Measurements from ENCODE around the gene GRIP2.

GRIP2 gene

GRCh38 chr3:14581334-14582044, 41.3 kb upstream of the GRIP2 start:
- Histone ChIP-seq H3K9me3 (replicated peaks; ENCODE audit: insufficient read depth, low read length) (no peaks in the 10 kb centered on the region), H4K20me1 (ENCODE audit: insufficient read depth, low read length) (no peaks in the 10 kb centered on the region), H3K36me3 (replicated peaks; ENCODE audit: insufficient read depth, low read length) (no peaks in the 10 kb centered on the region), H2AFZ (ENCODE audit: low read length) (no peak overlapping the region), H3K9ac (ENCODE audit: low read length) (no peak overlapping the region), H3F3A (ENCODE audit: insufficient read depth, low read length) (no peaks in the 10 kb centered on the region), H3K4me2 (ENCODE audit: low read depth, low read length) (no peak overlapping the region), H3K27me3 (replicated peaks; ENCODE audit: insufficient read depth, low read length) (peaks cover 55% of the 10 kb centered on the region), H3K4me1 (ENCODE audit: low read length) (no peaks in the 10 kb centered on the region), H3K4me3 (ENCODE audit: low read length) (no peak overlapping the region), H3K27ac (ENCODE audit: low read length) (no peak overlapping the region), H3K9me2 (replicated peaks; ENCODE audit: insufficient read depth, low read length) (no peaks in the 10 kb centered on the region), H3K79me2 (ENCODE audit: low read length) (no peaks in the 10 kb centered on the region)
- DNase-seq, result no peak
- TF ChIP-seq CTCF (IDR thresholded peaks at IDR 0.05; ENCODE audit: low read length) (no peak), EZH2phosphoT487 (IDR thresholded peaks at IDR 0.05; ENCODE audit: low read length) (no peak), EZH2 (optimal IDR thresholded peaks at IDR 0.05; ENCODE audit: low read depth, low read length) (no peak)

- Histone ChIP-seq H3K4me1 (ENCODE audit: low read length) (no peaks in the 10 kb centered on the region), H3K9ac (ENCODE audit: low read length) (no peak overlapping the region), H3K79me2 (ENCODE audit: low read length) (no peaks in the 10 kb centered on the region), H3K4me3 (ENCODE audit: low read length) (no peak overlapping the region), H2AFZ (ENCODE audit: low read length) (no peak overlapping the region), H3K27me3 (replicated peaks; ENCODE audit: insufficient read depth, low read length) (peaks cover 66% of the 10 kb centered on the region), H3K9me3 (replicated peaks; ENCODE audit: insufficient read depth, low read length) (no peaks in the 10 kb centered on the region), H4K20me1 (ENCODE audit: insufficient read depth, low read length) (no peaks in the 10 kb centered on the region), H3K9me2 (replicated peaks; ENCODE audit: insufficient read depth, low read length) (no peaks in the 10 kb centered on the region), H3F3A (ENCODE audit: insufficient read depth, low read length) (no peaks in the 10 kb centered on the region), H3K4me2 (ENCODE audit: low read depth, low read length) (no peak overlapping the region), H3K27ac (ENCODE audit: low read length) (no peak overlapping the region), H3K36me3 (replicated peaks; ENCODE audit: insufficient read depth, low read length) (no peaks in the 10 kb centered on the region)
- DNase-seq, result no peak
- no peak for TF ChIP-seq CTCF (IDR thresholded peaks at IDR 0.05; ENCODE audit: low read length)
- TF ChIP-seq EZH2phosphoT487 (IDR thresholded peaks at IDR 0.05; ENCODE audit: low read length), result no peak
- TF ChIP-seq EZH2 (optimal IDR thresholded peaks at IDR 0.05; ENCODE audit: low read depth, low read length), result no peak
Observed at GRCh38 chr3:14577897-14578296, 37.8 kb upstream of the GRIP2 start.

- Histone ChIP-seq H2AFZ (ENCODE audit: low read length) (no peak overlapping the region), H3K4me2 (ENCODE audit: low read depth, low read length) (no peak overlapping the region), H3K79me2 (ENCODE audit: low read length) (no peaks in the 10 kb centered on the region), H3K4me3 (ENCODE audit: low read length) (no peak overlapping the region), H3K9ac (ENCODE audit: low read length) (no peak overlapping the region), H3K36me3 (replicated peaks; ENCODE audit: insufficient read depth, low read length) (no peaks in the 10 kb centered on the region), H3K27ac (ENCODE audit: low read length) (no peak overlapping the region), H3K9me2 (replicated peaks; ENCODE audit: insufficient read depth, low read length) (no peaks in the 10 kb centered on the region), H3K4me1 (ENCODE audit: low read length) (no peaks in the 10 kb centered on the region), H3K27me3 (replicated peaks; ENCODE audit: insufficient read depth, low read length) (peaks cover 81% of the 10 kb centered on the region), H3K9me3 (replicated peaks; ENCODE audit: insufficient read depth, low read length) (no peaks in the 10 kb centered on the region), H3F3A (ENCODE audit: insufficient read depth, low read length) (no peaks in the 10 kb centered on the region), H4K20me1 (ENCODE audit: insufficient read depth, low read length) (no peaks in the 10 kb centered on the region)
- TF ChIP-seq EZH2 (optimal IDR thresholded peaks at IDR 0.05; ENCODE audit: low read depth, low read length) (no peak), CTCF (IDR thresholded peaks at IDR 0.05; ENCODE audit: low read length) (no peak), EZH2phosphoT487 (IDR thresholded peaks at IDR 0.05; ENCODE audit: low read length) (no peak)
- DNase-seq, result no peak
Observed at GRCh38 chr3:14576163-14576562, 36.0 kb upstream of the GRIP2 start.
